ENCODE results near the gene AGFG1.

DNA sequence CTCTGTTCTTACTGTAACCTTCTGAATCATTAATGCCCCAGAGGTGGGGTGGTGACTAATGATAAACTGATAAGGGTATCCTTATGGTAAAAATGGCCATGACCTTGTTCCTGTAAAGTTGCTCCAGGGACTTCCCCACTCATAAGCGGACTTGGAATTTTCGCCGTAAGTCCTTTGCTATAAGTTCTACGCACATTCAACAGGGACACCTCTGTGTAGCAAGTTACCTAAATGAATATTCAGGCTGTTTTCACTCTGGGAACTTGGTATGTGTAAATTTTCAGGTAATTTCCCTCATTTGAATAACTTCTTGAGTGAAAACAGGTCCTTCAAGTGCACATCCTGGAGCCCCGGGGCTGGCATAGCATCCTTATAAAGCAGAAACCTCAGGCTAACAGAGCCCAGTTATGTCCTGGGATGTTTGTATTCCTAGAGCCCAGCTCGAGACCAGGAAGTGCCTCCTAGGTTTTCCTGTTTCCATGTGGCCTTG, 9.4 kb upstream of the AGFG1 start:
- TF ChIP-seq POLR2A (IDR thresholded peaks at IDR 0.05; ENCODE audit: low read length) = no peak
- TF ChIP-seq GATA1 (IDR thresholded peaks at IDR 0.05; ENCODE audit: low read depth, low read length) = no peak
